ENCODE results near the gene TPSG1. TPM values are rescaled to one million over a fixed set of nuclear protein-coding genes. Genes with fewer than 3 reads are reported as not detected.

Gene TPSG1
- total RNA-seq, 1 experiment from 2014 or later = not detected

- no peak overlapping the region for H3K9ac ChIP-seq (ENCODE audit: low read length)
- no peak for TF ChIP-seq ZFX (IDR thresholded peaks at IDR 0.05)
- TF ChIP-seq YY1 (IDR thresholded peaks at IDR 0.05; ENCODE audit: extremely low read depth, insufficient replicate concordance, low read depth, low read length) = no peak
- no peak for TF ChIP-seq SIN3A (IDR thresholded peaks at IDR 0.05; ENCODE audit: low read depth)
- no peak for TF ChIP-seq SRF (IDR thresholded peaks at IDR 0.05; ENCODE audit: low read depth)
- TF ChIP-seq RAD21 (IDR thresholded peaks at IDR 0.05; ENCODE audit: low read depth) = no peak
- TF ChIP-seq EZH2 (IDR thresholded peaks at IDR 0.05) = no peak
- TF ChIP-seq REST (IDR thresholded peaks at IDR 0.05; ENCODE audit: low read depth) = no peak
- no peak for TF ChIP-seq ZBTB33 (IDR thresholded peaks at IDR 0.05; ENCODE audit: extremely low read depth, insufficient replicate concordance, low read length)
- TF ChIP-seq MAX (IDR thresholded peaks at IDR 0.05) = no peak
- TF ChIP-seq SP1 (IDR thresholded peaks at IDR 0.05; ENCODE audit: low read depth) = no peak
- TF ChIP-seq EZH2phosphoT487 (IDR thresholded peaks at IDR 0.05; ENCODE audit: borderline replicate concordance) = no peak
- no peak for TF ChIP-seq FOSL1 (IDR thresholded peaks at IDR 0.05; ENCODE audit: low read depth)
- no peak overlapping the region for H3K4me3 ChIP-seq (replicated peaks in 1 of 2; ENCODE audit: low read depth in 1 of 2, low read length in 2 of 2)
- no peaks in the 10 kb centered on the region; a peak in 1 of 4 replicates for H3K9me3 ChIP-seq (ENCODE audit: control insufficient read depth in 1 of 2, insufficient read depth in 1 of 2, low read depth in 1 of 2, low read length in 2 of 2)
- no peaks in the 10 kb centered on the region for H3K9me2 ChIP-seq (ENCODE audit: insufficient read depth)
- no peaks in the 10 kb centered on the region for H3K79me2 ChIP-seq (ENCODE audit: insufficient read depth, low read length)
- no peak overlapping the region for H3K4me2 ChIP-seq (ENCODE audit: low read length)
- ChIA-PET RAD21 (ENCODE audit: low non-redundant PET in 1 of 2, low total read pairs in 2 of 2, uncharacterized antibody in 2 of 2, unreplicated experiment in 2 of 2) (no interaction called here), CTCF (no interaction called here), POLR2A (no interaction called here)
- DNase-seq (ENCODE audit: low read depth, low spot score) = no peak
- H3K36me3 ChIP-seq (ENCODE audit: control insufficient read depth in 1 of 2, insufficient read depth in 2 of 2, low read length in 2 of 2) = no peaks in the 10 kb centered on the region
- intact Hi-C loops (cut with micrococcal nuclease) = no loop called here
- peaks cover 4 to 6% of the 10 kb centered on the region in 2 experiments; a peak in 3 of 4 replicates for H3K4me1 ChIP-seq (ENCODE audit: control insufficient read depth in 1 of 2, insufficient read depth in 2 of 2, low read length in 2 of 2)
- peaks cover 4% of the 10 kb centered on the region; the same call in 1 of the 2 replicates for H3K27me3 ChIP-seq (ENCODE audit: insufficient read depth, low read length)
- no peak overlapping the region for H3K27ac ChIP-seq (ENCODE audit: low read depth, low read length)
- BruUV-seq (replicated peaks) = no TSS peak
- ATAC-seq = no peak
- no peaks in the 10 kb centered on the region for H4K20me1 ChIP-seq (ENCODE audit: insufficient read depth)
- no peak overlapping the region for H2AFZ ChIP-seq (ENCODE audit: low read depth, low read length, poor library complexity, severe bottlenecking)
These were observed 38.7 kb upstream of the TPSG1 start for GRCh38 chr16:1263591-1264344.
